Raji (cell line): ENCODE data around the gene WNK4.
A peak's percentile ranks its signal among the peaks of the same experiment; 100 is the strongest.

Source experiments
- POLR2A ChIP-seq: IDR thresholded peaks from 2 replicates; pipeline ENCODE4 v1.6.1; 2011; ENCODE audit warnings: low read depth, low read length, control low read depth; ENCODE audit not compliant: insufficient read depth

The WNK4 gene

DNA sequence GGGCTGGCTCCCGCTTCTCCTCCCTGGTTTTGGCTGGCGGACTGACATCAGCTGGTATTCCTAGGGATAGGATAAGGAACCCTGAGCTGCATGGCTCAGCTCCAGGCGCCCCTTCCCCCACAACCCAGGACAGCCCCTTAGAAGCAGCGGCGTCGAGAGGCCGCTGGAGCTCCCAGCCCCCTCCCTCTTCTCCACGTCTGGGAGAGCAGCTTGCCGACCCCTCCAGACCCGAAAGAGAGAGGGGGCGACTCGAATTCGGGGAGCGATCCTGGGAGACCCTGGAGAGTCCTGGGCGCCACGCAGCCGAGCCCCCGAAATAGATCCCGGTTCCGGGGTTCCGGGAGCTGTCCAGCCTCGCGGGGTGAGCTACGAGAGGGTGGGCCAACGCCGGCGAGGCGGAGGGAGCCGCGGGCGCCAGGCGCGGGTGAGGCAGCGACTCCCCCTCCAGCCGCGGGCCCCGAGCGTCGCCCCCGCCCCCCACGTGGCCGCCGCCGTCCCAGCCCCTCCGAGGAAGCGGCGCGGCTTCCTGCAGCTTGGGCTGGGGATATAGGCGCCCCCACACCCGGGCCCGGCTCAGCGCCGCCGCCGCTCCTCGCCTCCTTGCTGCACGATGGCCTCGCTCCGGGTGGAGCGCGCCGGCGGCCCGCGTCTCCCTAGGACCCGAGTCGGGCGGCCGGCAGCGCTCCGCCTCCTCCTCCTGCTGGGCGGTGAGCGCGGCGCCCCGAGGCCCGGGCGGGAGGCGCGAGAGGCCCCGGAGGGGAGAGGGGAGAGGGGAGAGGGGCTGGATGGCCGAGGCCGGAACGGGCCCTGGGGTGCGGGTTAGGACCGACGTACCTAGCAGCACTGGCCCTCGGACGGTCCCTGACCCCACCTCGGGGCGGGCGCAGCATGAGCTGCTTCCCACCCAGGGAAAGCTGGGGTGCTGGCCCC, 19.5 kb upstream of the WNK4 start, which contains the start of gene RAMP2:
RAMP2 (plus strand) TSS at position 576 of the 930 bp plus-strand sequence; CDS start at position 611, 35 bp downstream.
- no peak for TF ChIP-seq POLR2A

DNA sequence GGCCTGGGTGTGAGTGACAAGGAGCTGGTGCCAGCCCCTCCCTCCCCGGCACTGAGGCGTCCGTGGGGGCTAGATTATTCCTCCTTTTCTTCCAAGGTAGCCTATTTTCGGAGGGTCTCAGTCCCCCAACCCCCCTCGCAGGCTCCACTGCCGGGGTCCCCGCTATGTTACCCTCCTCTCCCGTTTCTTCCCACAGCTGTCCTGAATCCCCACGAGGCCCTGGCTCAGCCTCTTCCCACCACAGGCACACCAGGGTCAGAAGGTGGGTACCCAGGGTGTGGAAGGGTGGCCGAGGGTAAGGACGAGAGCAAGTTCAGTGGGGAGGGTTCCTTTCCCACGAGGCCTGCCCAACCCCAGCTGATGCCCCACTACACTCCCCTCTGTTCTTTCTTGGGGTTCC, 18.8 kb upstream of the WNK4 start:
- TF ChIP-seq POLR2A: no peak

DNA sequence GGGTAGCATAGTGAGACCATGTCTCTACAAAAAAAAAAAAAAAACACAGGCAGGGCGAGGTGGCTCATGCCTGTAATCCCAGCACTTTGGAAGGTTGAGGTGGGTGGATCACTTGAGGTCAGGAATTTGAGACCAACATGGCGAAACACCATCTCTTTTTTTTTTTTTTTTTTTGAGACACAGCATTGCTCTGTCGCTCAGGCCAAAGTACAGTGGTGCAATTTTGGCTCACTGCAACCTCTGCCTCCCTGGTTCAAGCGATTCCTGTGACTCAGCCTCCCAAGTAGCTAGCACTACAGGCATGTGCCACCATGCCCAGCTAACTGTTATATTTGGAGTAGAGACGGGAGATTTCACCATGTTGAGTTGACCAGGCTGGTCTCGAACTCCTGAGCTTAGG, 14.3 kb upstream of the WNK4 start:
- no peak for TF ChIP-seq POLR2A

DNA sequence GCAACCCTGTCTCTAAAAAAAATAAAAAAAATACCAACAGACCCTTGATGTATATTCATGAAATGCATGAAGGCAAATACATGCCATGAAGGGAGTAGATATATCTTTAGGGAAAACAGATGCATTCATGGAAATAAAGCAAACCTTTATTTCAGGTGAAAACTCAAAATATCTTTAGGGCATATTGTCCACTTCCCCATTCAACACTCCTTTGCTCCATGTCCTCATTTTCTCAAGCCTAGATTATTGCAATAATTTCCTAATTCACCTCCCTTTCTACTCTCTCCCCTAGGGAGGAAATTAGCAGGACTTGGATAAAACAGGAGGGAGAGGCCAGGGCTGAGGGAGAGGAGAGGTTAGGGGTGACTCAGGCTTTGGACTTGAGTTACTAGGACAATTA, 12.9 kb upstream of the WNK4 start:
- no peak for TF ChIP-seq POLR2A

DNA sequence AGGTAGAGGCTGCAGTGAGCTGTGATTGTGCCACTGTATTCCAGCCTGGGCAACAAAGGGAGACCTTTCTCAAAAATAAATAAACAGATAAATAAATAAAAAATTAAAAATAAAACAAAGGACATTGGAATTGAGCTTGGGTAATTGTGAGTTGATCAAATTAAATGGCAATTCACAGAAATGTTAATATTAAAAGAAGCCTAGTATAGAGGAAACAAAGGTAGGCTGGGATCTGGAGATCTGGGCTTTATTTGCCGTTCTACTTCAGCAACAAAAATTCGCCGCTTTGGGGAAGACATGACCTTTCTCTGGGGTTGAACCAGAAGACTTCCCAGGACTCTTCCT, 7.5 kb upstream of the WNK4 start:
- no peak for TF ChIP-seq POLR2A

DNA sequence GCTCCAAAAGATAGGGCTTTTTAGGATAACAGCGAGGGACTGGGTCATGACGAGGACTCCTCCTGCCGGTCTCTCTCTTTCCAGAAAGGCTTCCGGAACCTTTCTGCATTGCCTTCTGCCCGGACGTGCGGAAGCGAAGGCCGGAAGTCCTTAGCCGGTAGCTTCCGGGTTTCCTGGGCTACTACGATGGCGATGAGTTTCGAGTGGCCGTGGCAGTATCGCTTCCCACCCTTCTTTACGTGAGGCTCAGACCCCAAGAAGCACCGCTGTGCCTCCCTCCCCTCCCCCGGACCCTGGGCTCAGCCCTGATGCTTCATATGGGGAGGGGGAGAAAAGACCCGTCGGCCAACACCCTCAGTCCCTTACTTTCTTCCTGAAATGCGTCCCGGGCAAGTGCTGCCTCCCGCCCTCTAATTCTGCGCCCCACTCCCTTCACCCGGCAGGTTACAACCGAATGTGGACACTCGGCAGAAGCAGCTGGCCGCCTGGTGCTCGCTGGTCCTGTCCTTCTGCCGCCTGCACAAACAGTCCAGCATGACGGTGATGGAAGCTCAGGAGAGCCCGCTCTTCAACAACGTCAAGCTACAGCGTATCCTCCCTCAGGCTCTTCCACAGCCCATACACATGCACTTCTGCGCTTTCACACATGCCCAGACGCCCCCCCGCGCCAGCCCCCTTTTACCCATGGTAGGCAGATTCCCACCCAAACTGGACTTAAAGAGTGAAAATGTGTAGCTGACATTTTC, 6.9 kb upstream of the WNK4 start, which contains the start of gene VPS25:
VPS25 (plus strand) TSS at position 160 of the 746 bp plus-strand sequence; CDS start at position 187, 27 bp downstream.
- TF ChIP-seq POLR2A: peak; percentile 97

DNA sequence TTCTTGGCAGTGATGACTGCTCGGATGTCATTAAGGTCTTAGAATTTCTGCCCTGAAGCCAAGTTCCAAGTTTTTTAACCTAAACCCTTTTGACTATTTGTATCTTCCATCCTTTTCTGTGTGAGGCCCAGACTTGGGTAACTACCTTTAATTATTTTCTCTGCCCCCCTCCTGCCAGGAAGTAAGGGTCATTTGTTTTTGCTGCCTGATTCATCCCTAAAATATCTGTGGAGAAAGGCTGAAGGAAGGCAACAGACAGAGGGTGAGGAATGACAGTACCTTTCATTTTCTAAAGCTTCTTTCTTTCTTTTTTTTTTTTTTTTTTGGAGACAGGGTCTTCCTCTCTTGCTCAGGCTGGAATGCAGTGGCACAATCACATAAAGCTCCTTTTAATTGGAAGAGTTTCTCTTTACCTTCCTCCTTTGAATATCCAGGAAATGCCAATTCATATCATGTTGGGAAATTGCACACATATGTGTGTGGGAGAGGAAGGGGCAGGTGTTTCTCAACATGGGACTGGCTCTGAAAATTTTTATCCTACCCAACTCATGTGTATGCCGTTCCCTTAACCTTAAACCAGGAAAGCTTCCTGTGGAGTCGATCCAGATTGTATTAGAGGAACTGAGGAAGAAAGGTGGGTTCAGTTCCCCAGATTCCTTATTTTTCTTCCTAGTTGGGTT, 6.2 kb upstream of the WNK4 start:
- no peak for TF ChIP-seq POLR2A

DNA sequence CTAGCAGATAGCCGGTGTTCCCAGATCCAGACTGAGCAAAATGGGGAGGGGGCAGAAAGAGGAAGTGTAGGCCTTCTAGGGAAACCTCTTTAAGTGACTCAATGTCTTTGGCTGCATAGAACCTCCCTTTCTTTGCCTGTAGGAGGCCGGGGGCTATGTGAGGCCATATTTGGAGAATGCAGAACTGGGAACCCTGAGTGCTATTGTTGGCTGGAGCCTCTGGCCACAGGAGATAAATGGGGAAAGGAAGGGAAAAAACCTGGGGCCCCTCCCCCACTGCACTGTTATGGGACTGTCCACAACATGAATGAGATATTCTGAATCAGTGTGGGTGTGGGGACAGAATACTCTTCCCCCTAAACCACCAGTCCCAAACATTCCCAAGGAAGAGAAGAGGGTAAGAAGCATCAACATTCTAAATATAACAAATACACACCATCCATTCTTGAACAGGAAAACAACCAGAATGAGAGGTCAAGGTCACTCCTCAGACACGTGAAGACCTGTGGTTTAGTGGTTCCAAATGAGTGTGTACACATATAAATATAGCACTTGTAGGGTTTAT, 4.8 kb upstream of the WNK4 start:
- TF ChIP-seq POLR2A: no peak

DNA sequence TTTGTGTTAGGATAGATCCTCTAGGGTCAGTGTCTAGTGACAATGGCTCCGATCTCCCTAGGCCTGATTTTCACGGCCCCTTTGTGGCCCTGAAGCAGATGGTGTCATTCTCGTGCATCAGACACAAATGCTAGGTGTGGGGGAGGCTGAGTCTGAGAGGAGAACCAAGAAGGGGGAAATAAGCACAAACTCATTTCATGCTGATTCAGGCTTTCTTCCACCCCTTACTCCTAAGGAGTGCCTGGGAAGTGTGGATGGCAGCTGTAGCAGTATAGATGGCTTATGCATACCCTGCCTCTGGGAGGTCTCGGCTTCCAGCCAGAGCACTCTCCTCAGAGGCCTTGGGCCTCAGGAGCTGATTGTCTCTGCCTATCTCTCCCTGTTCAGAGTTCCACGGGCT, 1.8 kb upstream of the WNK4 start:
- TF ChIP-seq POLR2A: no peak

DNA sequence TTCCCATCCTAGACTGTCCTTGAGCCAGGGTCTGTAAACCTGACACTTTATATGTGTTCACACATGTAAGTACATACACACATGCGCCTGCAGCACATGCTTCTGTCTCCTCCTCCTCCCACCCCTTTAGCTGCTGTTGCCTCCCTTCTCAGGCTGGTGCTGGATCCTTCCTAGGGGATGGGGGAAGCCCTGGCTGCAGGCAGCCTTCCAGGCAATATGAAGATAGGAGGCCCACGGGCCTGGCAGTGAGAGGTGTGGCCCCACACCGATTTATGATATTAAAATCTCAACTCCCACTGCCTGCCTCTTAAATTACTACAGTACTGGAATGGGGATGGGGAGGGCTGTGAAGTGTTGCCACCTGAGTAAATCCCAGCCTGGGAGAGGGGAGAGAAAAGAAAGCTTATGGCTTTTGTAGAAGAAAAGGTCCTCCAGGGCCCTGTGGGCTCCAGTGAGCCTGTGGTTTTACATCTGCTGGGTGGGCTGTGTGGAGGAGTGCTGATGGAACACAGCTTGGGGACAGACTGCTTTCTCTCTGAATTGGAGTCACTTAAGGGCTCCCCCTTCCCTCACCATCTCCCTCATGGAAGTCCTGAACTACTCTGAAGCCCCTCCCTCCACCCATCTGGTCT, 990 bp upstream of the WNK4 start:
- TF ChIP-seq POLR2A: no peak

DNA sequence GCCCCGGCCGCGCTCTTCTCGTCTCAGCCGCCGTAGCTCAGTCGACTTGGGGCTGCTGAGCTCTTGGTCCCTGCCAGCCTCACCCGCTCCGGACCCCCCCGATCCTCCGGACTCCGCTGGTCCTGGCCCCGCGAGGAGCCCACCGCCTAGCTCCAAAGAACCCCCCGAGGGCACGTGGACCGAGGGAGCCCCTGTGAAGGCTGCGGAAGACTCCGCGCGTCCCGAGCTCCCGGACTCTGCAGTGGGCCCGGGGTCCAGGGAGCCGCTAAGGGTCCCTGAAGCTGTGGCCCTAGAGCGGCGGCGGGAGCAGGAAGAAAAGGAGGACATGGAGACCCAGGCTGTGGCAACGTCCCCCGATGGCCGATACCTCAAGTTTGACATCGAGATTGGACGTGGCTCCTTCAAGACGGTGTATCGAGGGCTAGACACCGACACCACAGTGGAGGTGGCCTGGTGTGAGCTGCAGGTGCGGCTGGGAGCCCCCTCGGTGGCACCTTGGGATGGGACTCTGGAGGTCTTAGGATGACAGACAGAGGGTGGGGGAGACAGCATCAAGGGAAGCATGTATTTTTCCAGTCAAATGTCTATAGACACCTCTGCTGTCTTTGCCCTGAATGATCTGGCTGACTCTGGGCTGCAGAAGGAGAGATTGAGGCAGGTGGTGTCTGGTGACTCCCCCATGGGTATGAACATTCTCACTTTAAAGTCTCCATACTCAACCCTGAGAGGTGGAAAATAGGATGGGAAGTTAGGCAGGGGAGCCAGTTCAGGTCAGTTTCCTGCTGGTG, 635 bp downstream of the WNK4 start:
- TF ChIP-seq POLR2A: no peak

DNA sequence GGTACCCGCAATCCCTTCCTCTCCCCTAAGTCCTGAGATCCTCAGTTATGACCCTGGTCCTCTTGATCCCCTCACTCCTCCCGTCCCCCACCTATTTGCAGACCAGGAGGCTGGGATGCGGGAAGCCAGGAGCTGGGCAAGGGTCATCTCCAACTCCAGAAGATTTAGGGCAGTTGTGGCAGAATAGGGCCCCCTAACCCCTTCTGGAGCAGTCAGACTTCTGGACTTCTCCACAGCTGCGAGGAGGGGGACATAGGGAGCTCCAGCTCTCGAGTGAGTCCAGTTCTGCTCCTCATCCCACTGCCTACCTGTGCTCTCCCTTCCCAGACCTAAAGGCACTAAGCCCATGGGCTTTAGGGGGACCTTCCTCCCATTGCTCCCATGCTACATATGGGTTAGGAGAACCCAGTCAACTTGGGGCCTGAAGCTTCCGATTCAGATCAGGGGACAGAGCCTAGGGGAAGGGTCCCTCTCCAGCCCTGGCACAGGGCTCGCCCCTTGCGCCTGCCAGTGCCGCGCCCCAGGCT, 1.3 kb downstream of the WNK4 start:
- no peak for TF ChIP-seq POLR2A

DNA sequence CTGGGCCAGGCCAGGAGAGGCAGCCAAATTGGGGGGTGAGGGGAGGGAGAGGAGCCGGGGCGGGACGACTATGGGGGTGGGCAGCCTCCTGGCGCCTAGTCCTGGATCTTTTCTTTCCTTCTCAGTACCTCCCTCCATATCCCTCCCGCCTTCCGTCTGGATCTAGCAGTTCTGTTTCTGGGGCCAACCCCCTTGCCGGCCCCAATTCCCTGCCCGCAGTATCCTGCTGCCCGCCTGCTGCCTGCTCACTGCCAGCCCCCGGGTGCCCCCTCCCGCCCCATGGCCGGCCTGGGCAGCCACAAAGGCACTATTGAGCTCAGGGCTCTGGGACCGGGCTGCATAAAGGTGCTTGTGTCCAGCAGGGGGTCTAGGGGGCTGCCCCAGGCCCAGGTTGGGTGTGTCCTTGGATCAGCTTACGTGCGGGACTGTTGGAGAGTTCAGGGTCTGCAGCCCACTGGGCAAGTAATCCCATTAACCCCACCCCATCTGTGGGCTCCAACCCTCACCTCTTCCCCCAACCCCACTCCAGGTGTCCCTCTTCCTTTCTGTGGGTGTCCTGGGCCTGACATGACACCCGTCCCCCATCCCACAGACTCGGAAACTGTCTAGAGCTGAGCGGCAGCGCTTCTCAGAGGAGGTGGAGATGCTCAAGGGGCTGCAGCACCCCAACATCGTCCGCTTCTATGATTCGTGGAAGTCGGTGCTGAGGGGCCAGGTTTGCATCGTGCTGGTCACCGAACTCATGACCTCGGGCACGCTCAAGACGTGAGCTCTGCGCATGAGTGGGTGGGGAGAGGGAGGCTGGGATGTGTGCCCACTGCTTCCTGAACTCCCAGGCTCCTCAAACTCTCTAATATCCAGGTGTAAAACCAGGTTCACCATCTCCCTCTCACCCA, 2.0 kb downstream of the WNK4 start:
- TF ChIP-seq POLR2A: no peak
